Kidney tubule cell (primary cell): Measurements from ENCODE around the gene LMTK2.

ENCODE experiments used
- DNase-seq: peaks from one replicate; pipeline ENCODE4 v3.0.0-alpha.2; 2018; ENCODE audit warnings: low spot score

LMTK2 gene

GRCh38 chr7:98106647-98107312 is at the start of gene LMTK2:
Gene LMTK2 (plus strand): TSS chr7:98106862. CDS start chr7:98107178, 316 bp downstream.
- DNase-seq = peak; percentile 92

- no peak for DNase-seq
Observed at GRCh38 chr7:98057157-98057556, 49.5 kb upstream of the LMTK2 start.

GRCh38 chr7:98058186-98058585 is 48.5 kb upstream of the LMTK2 start:
- DNase-seq = no peak

GRCh38 chr7:98064233-98064632 is 42.4 kb upstream of the LMTK2 start:
- no peak for DNase-seq

GRCh38 chr7:98066208-98066607 is 40.5 kb upstream of the LMTK2 start:
- DNase-seq = no peak

- DNase-seq = no peak
Observed at GRCh38 chr7:98066934-98067507, 39.6 kb upstream of the LMTK2 start.

GRCh38 chr7:98073047-98073446 is 33.6 kb upstream of the LMTK2 start:
- DNase-seq = no peak

GRCh38 chr7:98075801-98076200 is 30.9 kb upstream of the LMTK2 start:
- DNase-seq = no peak

- no peak for DNase-seq
Observed at GRCh38 chr7:98077762-98078161, 28.9 kb upstream of the LMTK2 start.

GRCh38 chr7:98078197-98078870 is 28.3 kb upstream of the LMTK2 start:
- DNase-seq = no peak

GRCh38 chr7:98079891-98080648 is 26.6 kb upstream of the LMTK2 start:
- no peak for DNase-seq

- no peak for DNase-seq
Observed at GRCh38 chr7:98081319-98081718, 25.3 kb upstream of the LMTK2 start.

GRCh38 chr7:98084631-98085030 is 22.0 kb upstream of the LMTK2 start:
- DNase-seq = peak; percentile 13

GRCh38 chr7:98085674-98086073 is 21.0 kb upstream of the LMTK2 start:
- no peak for DNase-seq

GRCh38 chr7:98086281-98086718 is 20.4 kb upstream of the LMTK2 start:
- DNase-seq = peak; percentile 62

- DNase-seq = no peak
Observed at GRCh38 chr7:98088109-98088508, 18.6 kb upstream of the LMTK2 start.

- DNase-seq = no peak
Observed at GRCh38 chr7:98090116-98090515, 16.5 kb upstream of the LMTK2 start.

- DNase-seq = peak; percentile 75
Observed at GRCh38 chr7:98091061-98091460, 15.6 kb upstream of the LMTK2 start.

- DNase-seq = no peak
Observed at GRCh38 chr7:98091523-98091922, 15.1 kb upstream of the LMTK2 start.

- DNase-seq = no peak
Observed at GRCh38 chr7:98097042-98097645, 9.5 kb upstream of the LMTK2 start.

- no peak for DNase-seq
Observed at GRCh38 chr7:98100088-98100487, 6.6 kb upstream of the LMTK2 start.

- DNase-seq = no peak
Observed at GRCh38 chr7:98102170-98102569, 4.5 kb upstream of the LMTK2 start.
